Measurements from ENCODE around the gene IL18RAP.

- TF ChIP-seq CTCF (IDR thresholded peaks at IDR 0.05) (no peak), ZFX (IDR thresholded peaks at IDR 0.05; ENCODE audit: borderline replicate concordance) (no peak)
Measured at GRCh38 chr2:102499558-102499957, 76.6 kb downstream of the IL18RAP start.
